ENCODE results near the gene LRRFIP1. TPM values are rescaled to one million over a fixed set of nuclear protein-coding genes. Genes with fewer than 3 reads are reported as not detected.

The LRRFIP1 gene
- total RNA-seq, 1 donor from 2014 or later: 134 TPM

DNA sequence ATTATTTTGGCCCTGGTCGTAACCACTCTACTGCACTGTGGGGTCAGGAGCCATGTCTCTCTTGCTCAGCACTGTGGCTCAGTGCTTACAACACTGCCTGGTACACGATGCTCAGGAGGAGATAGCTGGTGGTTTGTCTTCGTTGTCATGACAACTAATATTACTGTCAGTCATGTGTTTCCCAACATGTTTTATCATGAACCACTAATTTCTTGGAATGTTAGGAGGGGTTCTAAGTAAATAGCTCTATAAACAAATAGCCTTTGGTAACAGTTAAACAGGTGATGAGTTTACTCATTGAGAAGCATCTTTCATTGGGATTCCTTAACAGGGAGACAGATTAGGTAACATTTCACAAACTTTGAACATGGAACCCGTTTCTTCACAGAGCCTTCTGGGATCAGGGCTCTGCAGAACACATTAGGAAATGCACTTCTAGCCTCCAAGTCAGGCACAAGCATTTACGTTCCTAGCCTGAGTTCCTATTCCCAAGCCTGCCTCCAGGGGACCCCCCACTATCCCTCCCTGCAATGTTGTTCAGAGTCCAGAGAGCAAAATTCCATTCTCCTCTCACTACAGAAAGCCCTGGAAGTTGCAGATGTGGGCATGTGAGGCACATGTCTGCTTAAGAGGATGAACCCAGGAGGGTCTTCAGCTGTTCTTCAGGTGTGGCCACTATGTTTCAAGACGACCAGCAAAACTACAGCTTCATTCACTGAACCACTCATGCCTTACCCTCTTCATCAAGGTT, 164.8 kb downstream of the LRRFIP1 start:
- H3K27ac Mint-ChIP-seq: no peak overlapping the region
- CTCF ChIA-PET: no interaction called here

DNA sequence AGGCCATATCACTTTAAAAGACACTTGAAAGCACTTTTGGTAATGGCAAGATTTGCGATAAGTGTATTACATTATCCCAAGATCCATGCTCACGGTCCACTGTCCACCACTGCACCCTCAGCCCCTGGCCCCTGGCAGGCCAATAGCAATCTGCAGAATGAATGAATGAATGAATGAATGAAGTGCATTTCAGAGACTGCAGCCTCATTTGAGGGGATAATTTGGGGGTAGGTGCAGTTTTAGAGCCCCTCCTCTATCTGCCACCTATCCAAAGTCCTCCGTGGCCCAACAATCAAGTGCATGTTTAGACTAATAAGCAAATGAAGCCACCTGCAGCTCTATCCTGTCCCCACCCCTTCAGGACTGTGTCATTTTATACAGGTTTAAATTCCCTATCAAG, 169.9 kb downstream of the LRRFIP1 start:
- Mint-ChIP-seq H3K4me3 (no peak overlapping the region), H3K27me3 (no peaks in the 10 kb centered on the region), H3K4me1 (no peaks in the 10 kb centered on the region), H3K36me3 (ENCODE audit: low read depth) (peaks cover 2% of the 10 kb centered on the region), H3K27ac (no peak overlapping the region), H3K9me3 (peaks cover 5% of the 10 kb centered on the region)
- ATAC-seq (ENCODE audit: low read depth) (no peak), DNase-seq (no peak)
- intact Hi-C loops (cut with micrococcal nuclease): no loop called here
- POLR2A ChIA-PET: no interaction called here
- CTCF ChIA-PET: no interaction called here
- no peak for TF ChIP-seq CTCF (IDR thresholded peaks at IDR 0.05)

More for the DNA sequence above, 164.8 kb downstream of the LRRFIP1 start:
- intact Hi-C loops (cut with micrococcal nuclease): no loop called here
- H3K4me1 Mint-ChIP-seq: no peaks in the 10 kb centered on the region
- no peaks in the 10 kb centered on the region for H3K9me3 Mint-ChIP-seq
- POLR2A ChIA-PET: no interaction called here
- TF ChIP-seq CTCF (IDR thresholded peaks at IDR 0.05): no peak
- no peak overlapping the region for H3K4me3 Mint-ChIP-seq
- H3K27me3 Mint-ChIP-seq: no peaks in the 10 kb centered on the region
- ATAC-seq (ENCODE audit: low read depth) (no peak), DNase-seq (no peak)
- H3K36me3 Mint-ChIP-seq (ENCODE audit: low read depth): peaks cover 9% of the 10 kb centered on the region

DNA sequence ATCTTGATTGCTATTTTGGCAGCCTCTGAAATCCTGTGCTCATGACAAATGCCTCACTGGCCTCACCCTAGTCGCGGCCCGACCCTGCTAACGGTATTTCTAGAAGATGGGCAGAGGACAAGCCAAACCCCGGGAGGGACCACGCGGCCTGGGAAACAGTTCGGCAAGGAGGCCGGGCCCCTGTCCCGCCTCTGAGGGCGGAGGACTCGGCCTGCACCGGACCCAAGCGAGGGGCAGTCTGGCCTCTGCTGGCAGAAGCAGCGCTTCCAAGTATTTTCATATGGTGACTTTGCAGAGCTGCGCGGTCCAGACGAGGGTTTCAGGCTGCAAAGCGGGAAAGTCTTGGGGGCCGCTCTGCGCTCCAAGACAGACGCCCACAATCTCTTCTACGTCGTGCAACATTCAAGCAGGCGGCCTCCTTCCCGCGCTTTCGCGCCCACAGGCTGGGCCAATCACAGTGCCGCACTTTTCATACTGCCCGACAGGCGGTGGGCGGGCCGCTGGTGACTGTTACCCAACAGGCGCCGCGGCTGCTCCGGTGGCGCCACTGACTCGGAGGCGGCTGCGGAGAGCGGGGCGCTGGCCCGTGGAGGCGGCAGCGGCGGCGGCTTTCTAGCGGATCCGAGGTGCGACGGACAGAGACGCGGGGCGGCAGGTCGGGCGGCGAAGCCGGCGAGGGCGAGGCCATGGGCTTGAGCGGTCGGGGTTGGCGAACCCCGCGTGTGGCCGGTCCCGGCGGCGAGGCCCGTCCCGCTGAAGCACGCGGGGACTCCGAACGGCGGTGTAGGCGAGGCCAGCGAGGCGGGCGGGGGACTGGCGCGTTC, 171.1 kb downstream of the LRRFIP1 start, which contains the start of gene RBM44:
Gene RBM44 (plus strand): TSS at position 544 of the 824 bp plus-strand sequence. CDS start 14,831 bp downstream, outside the sequence.
- Mint-ChIP-seq H3K4me1 (peaks cover 4% of the 10 kb centered on the region), H3K4me3 (no peak within 1 kb of the TSS), H3K27ac (no peak within 1 kb of the TSS), H3K9me3 (peaks cover 5% of the 10 kb centered on the region), H3K27me3 (no peaks in the 10 kb centered on the region), H3K36me3 (ENCODE audit: low read depth) (peaks cover 2% of the 10 kb centered on the region)
- ChIA-PET CTCF (no interaction called here), POLR2A (interaction anchor here (0.6 kb wide), 1 partner anchor 167 kb away, joined by 3 read pairs; no protein-coding TSS in a partner anchor)
- intact Hi-C loops (cut with micrococcal nuclease): no loop called here
- no peak for TF ChIP-seq CTCF (IDR thresholded peaks at IDR 0.05)
- ATAC-seq (ENCODE audit: low read depth): no peak
- no peak for DNase-seq

DNA sequence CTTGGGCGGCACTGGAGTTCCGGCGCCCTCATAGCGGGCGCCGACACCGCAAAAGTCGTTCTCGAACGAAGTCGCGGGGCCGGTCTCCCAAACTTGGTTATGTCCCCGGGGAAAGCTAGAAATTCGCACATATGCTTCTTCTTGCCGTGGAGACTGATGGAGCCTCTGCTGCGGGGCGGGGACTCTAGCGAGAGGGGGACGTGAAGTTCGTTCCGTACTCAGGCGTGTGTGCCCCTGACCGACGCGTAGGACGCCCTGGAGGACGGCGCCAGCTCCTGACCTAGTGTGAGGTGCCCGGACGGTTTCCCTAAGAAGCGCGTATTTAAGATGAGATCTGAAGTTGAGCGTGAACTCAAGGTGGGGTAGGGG, 171.7 kb downstream of the LRRFIP1 start:
- H3K4me3 Mint-ChIP-seq: no peak overlapping the region
- no peak overlapping the region for H3K27ac Mint-ChIP-seq

More for the DNA sequence above, 171.7 kb downstream of the LRRFIP1 start:
- intact Hi-C loops (cut with micrococcal nuclease): no loop called here
- peaks cover 2% of the 10 kb centered on the region for H3K36me3 Mint-ChIP-seq (ENCODE audit: low read depth)
- no peak for DNase-seq
- TF ChIP-seq CTCF (IDR thresholded peaks at IDR 0.05): no peak
- no peaks in the 10 kb centered on the region for H3K27me3 Mint-ChIP-seq
- CTCF ChIA-PET: no interaction called here
- POLR2A ChIA-PET: interaction anchor here (0.6 kb wide), 1 partner anchor 167 kb away, joined by 3 read pairs; no protein-coding TSS in a partner anchor
- no peak for ATAC-seq (ENCODE audit: low read depth)
- H3K9me3 Mint-ChIP-seq: peaks cover 5% of the 10 kb centered on the region
- H3K4me1 Mint-ChIP-seq: peaks cover 7% of the 10 kb centered on the region

Measured in activated B cell treated with CpG ODN at 0.5 μM for 24 hours (primary cell).